Esophagus muscularis mucosa (tissue), 4 donors: ENCODE data around the gene GCK. TPM values are rescaled to one million over a fixed set of nuclear protein-coding genes. Genes with fewer than 3 reads are reported as not detected.

Source experiments
- DNase-seq: peaks from one replicate; pipeline ENCODE4 v3.0.0-alpha.2; 2017; ENCODE audit errors: extremely low spot score
- H3K27ac ChIP-seq, 4 donors: fragments of 200-600 bp; sonication (generic); replicated peaks in 1 of 4; 1 replicate in 3 of 4; 2 replicates in 1 of 4; pipeline ENCODE4 v1.5.1; 2016 to 2019; ENCODE audit warnings: mild to moderate bottlenecking in 1 of 4
- H3K27me3 ChIP-seq, 4 donors: fragments of 200-600 bp; sonication (generic); one replicate each; pipeline versions ENCODE4 v1.5.1 to v1.6.0; 2016 to 2019
- H3K36me3 ChIP-seq, 4 donors: fragments of 200-600 bp; sonication (generic); one replicate each; pipeline ENCODE4 v1.5.1; 2016 to 2019
- H3K4me1 ChIP-seq, 4 donors: fragments of 200-600 bp; sonication (generic); one replicate each; pipeline ENCODE4 v1.5.1; 2016 to 2019
- H3K4me3 ChIP-seq, 4 donors: fragments of 200-600 bp; sonication (generic); 1 replicate in 2 of 4; 2 replicates in 2 of 4; pipeline ENCODE4 v1.5.1; 2016 to 2019; ENCODE audit warnings: mild to moderate bottlenecking in 4 of 4, moderate library complexity in 1 of 4
- H3K9me3 ChIP-seq, 4 donors: fragments of 200-600 bp; sonication (generic); 1 replicate in 3 of 4; 2 replicates in 1 of 4; pipeline ENCODE4 v1.5.1; 2016 to 2019
- CTCF ChIP-seq, 3 experiments: fragments of 200-600 bp in 2 of 3; fragments of 450-650 bp in 1 of 3; sonication (generic) in 2 of 3; IDR thresholded peaks; one replicate each; pipeline ENCODE4 v1.5.1; 2017 to 2019; ENCODE audit warnings: antibody characterized with exemption in 3 of 3, mild to moderate bottlenecking in 2 of 3, moderate library complexity in 1 of 3
- EP300 ChIP-seq: sonication (generic); formaldehyde crosslinking; IDR thresholded peaks from one replicate; pipeline ENCODE4 v1.6.1; 2017; ENCODE audit warnings: antibody characterized with exemption
- POLR2A ChIP-seq: fragments of 450-650 bp; IDR thresholded peaks from one replicate; pipeline ENCODE4 v1.6.1; 2017; ENCODE audit warnings: antibody characterized with exemption, moderate library complexity, mild to moderate bottlenecking, low read depth
- POLR2AphosphoS5 ChIP-seq, 2 donors: sonication (generic); formaldehyde crosslinking; IDR thresholded peaks; one replicate each; pipeline ENCODE4 v1.6.1; 2017; ENCODE audit warnings: antibody characterized with exemption in 2 of 2
- WGBS: methylation state at CpG from one replicate; pipeline ENCODE4 v1.1.5; 2018; 5-methylcytosine and 5-hydroxymethylcytosine counted together
- intact Hi-C: fragments of 100-400 bp; cut with DNase I; formaldehyde crosslinking; loops from one replicate; pipeline ENCODE4 v1.15.1; 2023
- total RNA-seq, 4 donors: library from RNA; depleted of rRNA; stranded (reverse); fragments of >200 nt; gene quantifications; one replicate each; pipeline versions ENCODE4 v1.1.0 to v1.2.1, GENCODE V29; 2016

GCK gene
- total RNA-seq, 4 donors from 2014 or later, result 0.75 to 2.8 (median 1.2) TPM

GRCh38 chr7:44103566-44103922 lies 85.7 kb downstream of the GCK start:
- TF ChIP-seq EP300 (no peak), POLR2A (no peak), CTCF (IDR thresholded peaks at IDR 0.05) (no peak), POLR2AphosphoS5 (IDR thresholded peaks at IDR 0.05) (no peak)
- 69% methylated on average over 6 of the region's 8 CpGs for WGBS
- DNase-seq, result no peak
- peaks cover 0 to 22% (median 10%) of the 10 kb centered on the region in 4 donors for H3K36me3 ChIP-seq
- H3K27ac ChIP-seq, result peak overlapping the region; percentile 78 to 94 (median 90)
- H3K4me1 ChIP-seq, result peaks cover 27 to 72% (median 71%) of the 10 kb centered on the region in 4 donors
- H3K4me3 ChIP-seq, result peak overlapping the region in 3 of 4 donors; percentile 65 to 72 (median 66)
- intact Hi-C loops, result no loop called here
- no peaks in the 10 kb centered on the region for H3K9me3 ChIP-seq
- H3K27me3 ChIP-seq, result no peaks in the 10 kb centered on the region

GRCh38 chr7:44102846-44103565 lies 86.2 kb downstream of the GCK start:
- no peak for DNase-seq
- H3K4me1 ChIP-seq, result peaks cover 27 to 72% (median 66%) of the 10 kb centered on the region in 4 donors
- H3K27me3 ChIP-seq, result no peaks in the 10 kb centered on the region
- H3K36me3 ChIP-seq, result peaks cover 0 to 17% (median 6%) of the 10 kb centered on the region in 4 donors
- no peak overlapping the region for H3K4me3 ChIP-seq
- peak overlapping the region; percentile 78 to 94 (median 90) for H3K27ac ChIP-seq
- H3K9me3 ChIP-seq, result no peaks in the 10 kb centered on the region
- TF ChIP-seq POLR2A, result no peak
- no peak for TF ChIP-seq EP300
- TF ChIP-seq CTCF (IDR thresholded peaks at IDR 0.05), result no peak
- no peak for TF ChIP-seq POLR2AphosphoS5 (IDR thresholded peaks at IDR 0.05)
- intact Hi-C loops, result no loop called here
- WGBS, result 80% methylated on average over 6 of the region's 8 CpGs

- intact Hi-C loops, result no loop called here
- no peak for DNase-seq
- Histone ChIP-seq H3K36me3 (peaks cover 0 to 9% (median 2%) of the 10 kb centered on the region in 4 donors), H3K9me3 (no peaks in the 10 kb centered on the region), H3K4me1 (peaks cover 27 to 64% (median 58%) of the 10 kb centered on the region in 4 donors), H3K27me3 (no peaks in the 10 kb centered on the region), H3K27ac (peak overlapping the region; percentile 78 to 94 (median 90)), H3K4me3 (no peak overlapping the region)
- WGBS, result 87% methylated on average over 12 of the region's 14 CpGs
- peak; percentile 14 to 55 for TF ChIP-seq POLR2AphosphoS5 (IDR thresholded peaks at IDR 0.05)
- no peak for TF ChIP-seq CTCF (IDR thresholded peaks at IDR 0.05)
Measured at GRCh38 chr7:44101966-44102845, 87.0 kb downstream of the GCK start.

GRCh38 chr7:44101303-44101965 lies 87.8 kb downstream of the GCK start:
- 100% methylated on average over 1 of the region's 3 CpGs for WGBS
- Histone ChIP-seq H3K9me3 (no peaks in the 10 kb centered on the region), H3K27me3 (no peaks in the 10 kb centered on the region), H3K36me3 (peaks cover 0 to 1% (median 0%) of the 10 kb centered on the region in 4 donors), H3K27ac (peak overlapping the region; percentile 78 to 94 (median 90)), H3K4me1 (peaks cover 23 to 56% (median 51%) of the 10 kb centered on the region in 4 donors), H3K4me3 (no peak overlapping the region)
- DNase-seq, result no peak
- intact Hi-C loops, result no loop called here
- TF ChIP-seq CTCF (IDR thresholded peaks at IDR 0.05) (no peak), POLR2A (no peak), POLR2AphosphoS5 (IDR thresholded peaks at IDR 0.05) (no peak)
